ENCODE results near the gene KIRREL3. TPM values are rescaled to one million over a fixed set of nuclear protein-coding genes. Genes with fewer than 3 reads are reported as not detected.

KIRREL3 gene
- total RNA-seq, 1 donor = 0.45 TPM

DNA sequence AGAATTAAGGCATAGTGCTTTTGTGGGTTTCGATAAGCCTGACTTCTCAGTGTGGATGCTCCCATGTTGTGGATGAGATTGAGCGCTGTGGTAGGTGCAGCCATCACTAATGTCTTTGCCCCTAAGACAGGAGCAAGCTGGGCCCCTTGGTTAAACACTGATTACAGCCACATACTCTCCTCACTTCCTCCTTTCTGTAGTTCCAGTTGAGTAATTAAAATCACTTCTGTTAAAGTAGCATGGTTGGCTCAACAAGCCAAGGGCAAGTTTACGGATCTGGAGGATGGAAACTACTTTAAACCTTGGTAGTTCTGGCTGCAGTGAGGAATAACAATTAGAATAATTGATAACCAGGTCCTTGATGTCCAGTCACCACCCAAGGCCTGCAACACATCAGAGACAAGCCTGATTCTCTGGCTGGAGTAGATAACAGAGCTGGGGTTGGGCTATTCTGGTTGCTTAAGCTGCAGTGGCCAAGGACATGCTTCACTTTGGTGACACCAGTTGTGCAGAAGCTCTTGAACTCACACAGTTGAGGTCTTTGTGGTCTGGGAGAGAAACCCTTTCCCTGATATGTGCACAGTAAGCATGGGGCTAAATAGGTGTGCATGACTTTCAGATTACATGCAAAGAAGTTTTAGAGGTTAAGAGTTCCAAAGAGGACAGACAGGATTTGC is 81.3 kb downstream of the KIRREL3 start:
- no peak overlapping the region for H3K4me3 ChIP-seq (ENCODE audit: low read depth, low read length)
- TF ChIP-seq, protein P1, sequence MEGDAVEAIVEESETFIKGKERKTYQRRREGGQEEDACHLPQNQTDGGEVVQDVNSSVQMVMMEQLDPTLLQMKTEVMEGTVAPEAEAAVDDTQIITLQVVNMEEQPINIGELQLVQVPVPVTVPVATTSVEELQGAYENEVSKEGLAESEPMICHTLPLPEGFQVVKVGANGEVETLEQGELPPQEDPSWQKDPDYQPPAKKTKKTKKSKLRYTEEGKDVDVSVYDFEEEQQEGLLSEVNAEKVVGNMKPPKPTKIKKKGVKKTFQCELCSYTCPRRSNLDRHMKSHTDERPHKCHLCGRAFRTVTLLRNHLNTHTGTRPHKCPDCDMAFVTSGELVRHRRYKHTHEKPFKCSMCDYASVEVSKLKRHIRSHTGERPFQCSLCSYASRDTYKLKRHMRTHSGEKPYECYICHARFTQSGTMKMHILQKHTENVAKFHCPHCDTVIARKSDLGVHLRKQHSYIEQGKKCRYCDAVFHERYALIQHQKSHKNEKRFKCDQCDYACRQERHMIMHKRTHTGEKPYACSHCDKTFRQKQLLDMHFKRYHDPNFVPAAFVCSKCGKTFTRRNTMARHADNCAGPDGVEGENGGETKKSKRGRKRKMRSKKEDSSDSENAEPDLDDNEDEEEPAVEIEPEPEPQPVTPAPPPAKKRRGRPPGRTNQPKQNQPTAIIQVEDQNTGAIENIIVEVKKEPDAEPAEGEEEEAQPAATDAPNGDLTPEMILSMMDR (IDR thresholded peaks at IDR 0.05; ENCODE audit: insufficient read depth, low read length) = no peak
- no peak for DNase-seq (ENCODE audit: low read depth)

DNA sequence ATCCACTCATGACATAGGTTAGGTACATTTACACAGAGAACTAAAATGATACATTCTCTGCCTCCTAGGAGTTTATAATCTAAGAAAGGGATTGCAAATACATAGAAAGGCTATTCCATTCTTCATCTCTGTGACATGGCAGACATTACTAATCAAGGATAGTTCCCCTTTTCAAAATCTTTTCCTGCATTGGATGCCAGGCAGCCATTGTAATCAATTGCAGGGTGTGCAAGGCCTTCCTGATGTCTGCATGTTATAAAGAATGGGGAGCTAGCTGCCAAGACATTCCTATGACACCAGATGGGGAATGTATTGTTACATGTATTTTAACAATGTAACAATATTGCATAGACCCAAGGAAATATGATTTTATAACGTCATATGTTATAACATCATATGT is 82.0 kb downstream of the KIRREL3 start:
- peak; percentile 42 for DNase-seq (ENCODE audit: low read depth)
- no peak overlapping the region for H3K4me3 ChIP-seq (ENCODE audit: low read depth, low read length)
- TF ChIP-seq, protein P1 (IDR thresholded peaks at IDR 0.05; ENCODE audit: insufficient read depth, low read length) = no peak

DNA sequence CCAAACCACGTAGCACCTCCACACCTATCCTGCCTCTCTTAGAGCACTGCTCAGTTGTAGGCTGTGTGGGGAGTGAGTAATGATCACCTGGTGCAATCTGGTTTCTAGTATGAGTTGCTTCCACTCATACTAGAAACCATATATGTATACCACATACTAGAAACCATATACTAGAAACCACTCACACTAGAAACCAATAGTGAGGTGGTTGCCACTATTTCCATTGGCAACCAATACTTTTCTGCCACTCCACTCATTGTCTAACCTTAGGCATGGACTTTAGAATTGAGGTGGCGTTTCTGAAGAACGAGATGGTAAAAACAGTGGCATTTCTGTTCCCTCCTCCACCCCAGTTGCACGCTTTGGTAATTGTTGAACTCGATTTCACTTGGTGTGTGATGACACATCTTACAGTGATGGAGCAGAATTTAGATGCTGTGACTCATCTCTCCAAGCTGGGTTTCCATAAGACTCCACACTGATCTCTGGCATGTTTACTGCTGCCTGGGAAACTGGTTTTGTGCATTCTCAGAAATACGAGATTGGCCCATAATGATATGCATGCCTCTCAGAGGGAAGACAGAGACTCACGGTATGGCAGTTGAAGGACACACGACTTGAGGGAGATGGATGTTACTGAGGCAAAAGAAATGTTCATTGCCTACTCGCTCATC is 82.9 kb downstream of the KIRREL3 start:
- no peak overlapping the region for H3K4me3 ChIP-seq (ENCODE audit: low read depth, low read length)

DNA sequence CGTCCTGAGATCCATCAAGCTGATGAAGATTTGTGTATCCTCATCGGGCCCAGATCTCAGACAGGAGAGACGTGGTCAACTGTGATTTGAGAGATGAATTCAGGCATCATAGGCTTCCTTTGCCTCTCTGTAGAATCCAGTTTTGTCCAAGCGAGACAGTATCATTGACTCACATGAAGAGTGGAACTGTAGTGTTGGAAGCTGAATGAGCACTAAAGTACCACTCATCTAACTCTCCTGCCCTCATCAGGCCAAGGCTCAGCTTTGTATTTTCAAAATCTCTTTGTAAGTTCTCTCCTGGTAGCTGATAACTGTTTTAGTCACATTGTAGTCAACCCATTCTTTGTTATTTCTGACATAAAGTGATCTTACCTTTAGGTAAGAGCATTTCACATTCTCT is 85.1 kb downstream of the KIRREL3 start:
- no peak overlapping the region for H3K4me3 ChIP-seq (ENCODE audit: low read depth, low read length)
- no peak for DNase-seq (ENCODE audit: low read depth)
- TF ChIP-seq, protein P1 (IDR thresholded peaks at IDR 0.05; ENCODE audit: insufficient read depth, low read length) = no peak

More for the DNA sequence above, 82.9 kb downstream of the KIRREL3 start:
- TF ChIP-seq, protein P1 (IDR thresholded peaks at IDR 0.05; ENCODE audit: insufficient read depth, low read length) = no peak
- DNase-seq (ENCODE audit: low read depth) = peak; percentile 87

DNA sequence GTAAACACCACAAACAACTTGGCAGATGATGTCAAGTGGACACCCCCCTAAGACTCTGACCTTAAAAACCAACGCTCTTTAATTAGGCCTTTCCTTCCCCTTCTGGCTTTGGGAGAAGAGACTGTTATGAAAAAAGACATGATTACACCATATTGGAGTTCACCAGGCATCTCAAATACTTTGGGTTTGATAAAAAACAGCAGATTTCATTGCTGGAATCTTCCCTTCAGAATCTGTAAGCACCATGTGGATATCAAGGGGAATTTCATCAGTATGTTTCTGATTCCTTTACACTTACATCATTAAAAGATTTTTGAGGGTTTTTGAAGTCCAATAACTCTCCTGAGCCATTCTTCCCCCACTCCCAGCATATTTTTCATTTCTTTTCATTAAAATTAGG is 85.6 kb downstream of the KIRREL3 start:
- no peak overlapping the region for H3K4me3 ChIP-seq (ENCODE audit: low read depth, low read length)
- peak; percentile 71 for DNase-seq (ENCODE audit: low read depth)
- TF ChIP-seq, protein P1 (IDR thresholded peaks at IDR 0.05; ENCODE audit: insufficient read depth, low read length) = no peak

DNA sequence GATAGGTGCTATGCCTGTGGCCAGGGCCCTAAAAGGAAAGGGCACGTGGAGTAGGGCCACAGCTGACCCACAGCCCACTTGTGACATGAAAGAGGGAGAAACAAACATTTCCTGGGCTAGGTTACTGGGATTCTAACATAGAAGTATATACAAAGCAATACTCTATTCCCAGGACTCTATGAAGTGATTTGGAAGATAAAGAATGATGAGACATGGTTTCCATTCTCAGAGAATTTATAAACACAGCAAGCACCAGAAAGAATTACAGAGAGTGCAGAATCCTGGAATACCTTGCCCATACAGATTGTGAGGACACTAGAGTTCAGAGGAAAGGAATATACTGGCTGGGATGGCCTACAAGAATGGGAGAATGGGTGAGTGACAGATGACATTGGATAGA is 86.4 kb downstream of the KIRREL3 start:
- H3K4me3 ChIP-seq (ENCODE audit: low read depth, low read length) = no peak overlapping the region
- no peak for DNase-seq (ENCODE audit: low read depth)
- TF ChIP-seq, protein P1 (IDR thresholded peaks at IDR 0.05; ENCODE audit: insufficient read depth, low read length) = no peak
